ENCODE results near the gene KIF13A. TPM values are rescaled to one million over a fixed set of nuclear protein-coding genes. Genes with fewer than 3 reads are reported as not detected.

The KIF13A gene
- 53.2 and 86.8 TPM in 2 replicates for total RNA-seq (ENCODE audit: low replicate concordance)

DNA sequence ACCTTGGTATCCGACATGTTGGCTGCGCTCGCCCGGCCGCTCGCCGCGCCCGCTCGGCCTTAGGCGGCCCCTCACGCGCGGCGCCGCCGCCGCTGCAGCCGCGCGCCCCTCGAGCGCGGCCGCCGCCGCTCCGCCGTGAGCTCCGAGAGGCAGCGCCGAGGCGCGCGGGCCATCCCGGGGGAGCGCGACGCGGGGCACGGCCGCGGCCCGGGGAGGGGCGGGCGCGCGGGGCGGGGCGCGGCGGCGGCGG lies at the start of gene KIF13A:
TSS of gene KIF13A (minus strand) at position 189 of the 250 bp plus-strand sequence. CDS start at position 17, 172 bp downstream.
- DNase-seq (ENCODE audit: low read depth), result no peak
- peak within 1 kb of the TSS; percentile 85 for H3K4me3 ChIP-seq (ENCODE audit: low read depth, low read length)
- TF ChIP-seq, protein P1, sequence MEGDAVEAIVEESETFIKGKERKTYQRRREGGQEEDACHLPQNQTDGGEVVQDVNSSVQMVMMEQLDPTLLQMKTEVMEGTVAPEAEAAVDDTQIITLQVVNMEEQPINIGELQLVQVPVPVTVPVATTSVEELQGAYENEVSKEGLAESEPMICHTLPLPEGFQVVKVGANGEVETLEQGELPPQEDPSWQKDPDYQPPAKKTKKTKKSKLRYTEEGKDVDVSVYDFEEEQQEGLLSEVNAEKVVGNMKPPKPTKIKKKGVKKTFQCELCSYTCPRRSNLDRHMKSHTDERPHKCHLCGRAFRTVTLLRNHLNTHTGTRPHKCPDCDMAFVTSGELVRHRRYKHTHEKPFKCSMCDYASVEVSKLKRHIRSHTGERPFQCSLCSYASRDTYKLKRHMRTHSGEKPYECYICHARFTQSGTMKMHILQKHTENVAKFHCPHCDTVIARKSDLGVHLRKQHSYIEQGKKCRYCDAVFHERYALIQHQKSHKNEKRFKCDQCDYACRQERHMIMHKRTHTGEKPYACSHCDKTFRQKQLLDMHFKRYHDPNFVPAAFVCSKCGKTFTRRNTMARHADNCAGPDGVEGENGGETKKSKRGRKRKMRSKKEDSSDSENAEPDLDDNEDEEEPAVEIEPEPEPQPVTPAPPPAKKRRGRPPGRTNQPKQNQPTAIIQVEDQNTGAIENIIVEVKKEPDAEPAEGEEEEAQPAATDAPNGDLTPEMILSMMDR (IDR thresholded peaks at IDR 0.05; ENCODE audit: insufficient read depth, low read length), result no peak

DNA sequence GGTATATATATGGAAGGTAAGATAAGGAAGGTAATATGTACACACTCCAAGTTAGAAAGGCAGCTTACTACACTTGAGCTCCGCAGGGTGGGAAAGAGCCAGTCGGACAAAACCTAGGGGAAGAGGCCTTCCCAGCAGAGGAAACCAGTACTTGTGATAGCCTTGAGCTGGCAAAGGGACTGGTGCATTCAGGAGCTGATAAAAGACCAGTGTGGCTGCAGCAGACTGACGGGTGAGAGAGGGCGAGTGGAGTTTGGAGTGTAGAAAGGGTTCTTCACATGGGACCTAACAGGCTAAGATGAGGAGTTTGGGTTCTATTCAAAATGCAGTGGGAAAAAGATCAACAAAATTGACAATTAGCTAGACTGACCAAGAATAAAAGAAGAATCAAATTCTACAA lies 49.3 kb upstream of the KIF13A start:
- TF ChIP-seq, protein P1 (IDR thresholded peaks at IDR 0.05; ENCODE audit: insufficient read depth, low read length), result no peak
- DNase-seq (ENCODE audit: low read depth), result no peak
- no peak overlapping the region for H3K4me3 ChIP-seq (ENCODE audit: low read depth, low read length)

DNA sequence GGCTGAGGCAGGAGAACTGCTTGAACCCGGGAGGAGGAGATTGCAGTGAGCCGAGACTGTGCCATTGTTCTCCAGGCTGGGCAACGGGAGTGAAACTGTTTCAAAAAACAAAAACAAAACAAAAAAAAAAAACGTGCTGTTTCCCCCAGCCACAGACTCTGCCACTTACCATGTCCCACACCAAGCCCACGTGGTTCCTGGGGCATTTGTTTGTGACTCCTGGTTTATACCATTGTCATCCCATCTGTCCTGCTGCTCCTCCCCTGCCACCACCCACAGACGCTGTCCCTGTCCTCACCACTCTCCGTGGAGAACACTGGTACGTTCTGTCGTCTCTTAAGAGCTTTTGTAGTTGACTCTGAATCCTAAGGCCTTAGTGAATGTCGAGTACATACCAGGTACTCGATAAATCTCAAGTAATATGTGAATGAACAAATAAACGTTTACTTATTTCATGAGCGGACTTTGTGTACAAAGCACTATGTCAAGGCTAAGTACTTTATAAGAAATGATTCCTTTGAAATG lies 48.0 kb upstream of the KIF13A start:
- H3K4me3 ChIP-seq (ENCODE audit: low read depth, low read length), result no peak overlapping the region
- DNase-seq (ENCODE audit: low read depth), result no peak
- TF ChIP-seq, protein P1 (IDR thresholded peaks at IDR 0.05; ENCODE audit: insufficient read depth, low read length), result no peak

DNA sequence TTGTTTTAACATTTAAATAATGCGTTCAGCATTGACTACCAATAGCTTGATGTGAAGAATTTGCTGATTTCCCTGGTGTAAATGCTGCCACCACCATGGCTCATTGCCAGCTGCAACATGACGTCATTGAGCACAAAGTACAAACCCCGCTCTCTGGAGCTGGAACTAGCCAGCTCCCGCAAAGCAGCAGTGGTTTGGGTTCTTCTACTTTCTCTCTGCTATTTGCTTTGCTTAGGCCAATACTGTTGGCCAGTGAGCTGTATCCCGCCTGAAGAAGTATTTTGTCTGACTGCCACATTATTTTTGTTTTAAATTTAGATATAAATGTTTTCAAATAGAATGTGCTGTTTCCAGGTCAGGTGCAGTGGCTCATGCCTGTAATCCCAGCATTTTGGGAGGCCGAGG lies 47.4 kb upstream of the KIF13A start:
- TF ChIP-seq, protein P1 (IDR thresholded peaks at IDR 0.05; ENCODE audit: insufficient read depth, low read length), result no peak
- no peak overlapping the region for H3K4me3 ChIP-seq (ENCODE audit: low read depth, low read length)
- no peak for DNase-seq (ENCODE audit: low read depth)

DNA sequence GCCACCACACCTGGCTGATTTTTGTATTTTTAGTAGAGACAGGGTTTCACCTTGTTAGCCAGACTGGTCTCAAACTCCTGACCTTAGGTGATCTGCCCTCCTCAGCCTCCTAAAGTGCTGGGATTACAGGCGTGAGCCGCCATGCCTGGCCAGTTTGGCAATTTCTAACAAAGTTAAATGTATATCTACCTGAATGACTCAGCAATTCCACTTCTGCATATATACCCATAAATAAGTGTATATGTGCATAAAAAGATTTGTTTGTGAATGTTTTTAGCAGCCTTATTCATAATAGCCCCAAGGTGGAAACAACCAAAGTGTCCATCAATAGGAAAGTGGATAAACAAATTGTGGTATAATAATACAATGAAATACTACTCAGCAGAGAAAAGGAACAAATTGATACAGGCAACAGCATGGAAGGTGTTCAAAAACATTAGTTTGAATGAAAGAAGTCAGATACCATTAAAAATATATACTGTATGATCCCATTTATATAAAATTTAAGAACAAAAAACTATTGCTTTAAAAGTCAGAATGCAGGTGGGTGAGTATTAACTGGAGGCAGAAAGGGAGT lies 44.3 kb upstream of the KIF13A start:
- TF ChIP-seq, protein P1 (IDR thresholded peaks at IDR 0.05; ENCODE audit: insufficient read depth, low read length), result no peak
- no peak overlapping the region for H3K4me3 ChIP-seq (ENCODE audit: low read depth, low read length)
- no peak for DNase-seq (ENCODE audit: low read depth)

DNA sequence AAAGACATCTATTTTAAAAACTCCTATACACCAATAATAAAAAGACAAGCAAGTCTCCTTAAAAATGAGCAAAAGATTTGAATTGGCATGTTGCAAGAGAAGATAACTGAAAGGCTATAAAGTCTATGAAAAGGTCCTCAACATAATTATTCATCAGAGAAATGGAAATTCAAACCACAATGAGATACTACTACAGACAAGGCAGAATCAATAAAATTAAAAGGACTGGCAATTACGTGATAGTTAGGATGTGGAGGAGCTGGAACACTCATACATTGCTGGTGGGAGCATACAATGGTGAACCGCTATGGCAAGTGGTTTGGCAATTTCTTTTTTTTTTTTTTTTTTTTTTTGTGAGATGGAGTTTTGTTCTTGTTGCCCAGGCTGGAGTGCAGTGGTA lies 43.8 kb upstream of the KIF13A start:
- TF ChIP-seq, protein P1 (IDR thresholded peaks at IDR 0.05; ENCODE audit: insufficient read depth, low read length), result no peak
- DNase-seq (ENCODE audit: low read depth), result no peak
- no peak overlapping the region for H3K4me3 ChIP-seq (ENCODE audit: low read depth, low read length)

DNA sequence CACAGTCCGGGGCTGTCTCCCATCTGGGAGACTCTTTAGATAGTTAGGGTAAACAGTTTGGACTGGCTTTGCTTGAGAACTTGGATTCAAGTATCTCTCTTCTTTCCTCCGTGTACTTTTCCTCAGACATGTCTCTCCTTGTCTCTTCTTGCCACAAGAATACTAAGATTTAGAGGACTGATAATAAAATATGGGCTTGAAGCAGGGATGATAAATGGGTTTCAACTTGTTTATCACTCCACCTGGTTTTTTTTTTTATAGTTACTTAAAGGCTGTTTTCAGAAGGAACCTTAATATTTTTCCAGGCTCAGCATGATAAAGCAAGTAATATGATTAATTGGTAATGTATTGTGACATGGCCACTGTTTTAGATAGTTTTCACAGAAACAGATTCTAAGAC lies 40.9 kb upstream of the KIF13A start:
- TF ChIP-seq, protein P1 (IDR thresholded peaks at IDR 0.05; ENCODE audit: insufficient read depth, low read length), result no peak
- H3K4me3 ChIP-seq (ENCODE audit: low read depth, low read length), result no peak overlapping the region
- DNase-seq (ENCODE audit: low read depth), result no peak
